ENCODE data around the gene PLEKHO2. TPM values are rescaled to one million over a fixed set of nuclear protein-coding genes. Genes with fewer than 3 reads are reported as not detected.
A peak's percentile ranks its signal among the peaks of the same experiment; 100 is the strongest.

Gene PLEKHO2
- total RNA-seq, 2 donors from 2014 or later, result 4.4 to 13.6 TPM

DNA sequence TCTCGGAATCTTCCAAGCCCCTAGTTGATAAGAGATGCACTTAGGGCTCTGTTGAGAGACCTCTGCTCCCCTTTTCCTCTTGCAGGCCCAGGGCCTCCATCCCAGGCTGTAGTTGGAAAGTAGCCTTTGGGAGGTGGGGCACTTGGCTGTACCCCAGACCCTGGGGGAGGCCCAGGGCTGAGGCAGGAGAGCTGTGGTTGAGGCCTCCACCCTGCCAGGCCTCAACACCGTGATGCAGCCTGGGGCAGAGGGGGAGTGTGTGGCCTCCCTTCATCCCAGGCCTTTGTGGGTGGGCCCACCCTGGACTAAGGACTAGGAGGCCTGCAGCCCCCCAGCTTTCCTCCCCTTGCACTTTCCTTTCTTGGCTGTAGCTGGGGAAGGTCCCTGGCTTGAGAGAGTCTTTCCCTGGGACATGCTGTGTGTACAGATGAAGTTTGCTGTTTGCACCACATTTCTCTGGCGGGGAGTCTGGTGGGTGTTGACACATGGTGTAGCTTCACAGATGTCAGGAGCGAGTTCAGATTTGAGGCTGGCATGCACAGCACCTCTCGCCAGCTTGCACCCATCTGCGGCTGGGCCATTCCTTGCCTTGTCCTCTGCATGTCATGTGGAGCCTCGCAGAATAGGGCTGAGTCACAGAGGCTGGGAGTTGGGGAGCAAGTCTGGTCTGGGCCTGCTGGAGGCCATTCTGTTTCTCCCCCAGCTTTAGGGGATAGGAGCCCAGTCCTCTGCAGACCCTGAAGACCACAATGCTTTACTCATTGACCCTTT lies 13.7 kb downstream of the PLEKHO2 start:
- H3K36me3 ChIP-seq, result no peaks in the 10 kb centered on the region
- no peak overlapping the region for H3K4me3 ChIP-seq
- no peaks in the 10 kb centered on the region for H3K27me3 ChIP-seq
- no peak for DNase-seq
- TF ChIP-seq, protein P1, sequence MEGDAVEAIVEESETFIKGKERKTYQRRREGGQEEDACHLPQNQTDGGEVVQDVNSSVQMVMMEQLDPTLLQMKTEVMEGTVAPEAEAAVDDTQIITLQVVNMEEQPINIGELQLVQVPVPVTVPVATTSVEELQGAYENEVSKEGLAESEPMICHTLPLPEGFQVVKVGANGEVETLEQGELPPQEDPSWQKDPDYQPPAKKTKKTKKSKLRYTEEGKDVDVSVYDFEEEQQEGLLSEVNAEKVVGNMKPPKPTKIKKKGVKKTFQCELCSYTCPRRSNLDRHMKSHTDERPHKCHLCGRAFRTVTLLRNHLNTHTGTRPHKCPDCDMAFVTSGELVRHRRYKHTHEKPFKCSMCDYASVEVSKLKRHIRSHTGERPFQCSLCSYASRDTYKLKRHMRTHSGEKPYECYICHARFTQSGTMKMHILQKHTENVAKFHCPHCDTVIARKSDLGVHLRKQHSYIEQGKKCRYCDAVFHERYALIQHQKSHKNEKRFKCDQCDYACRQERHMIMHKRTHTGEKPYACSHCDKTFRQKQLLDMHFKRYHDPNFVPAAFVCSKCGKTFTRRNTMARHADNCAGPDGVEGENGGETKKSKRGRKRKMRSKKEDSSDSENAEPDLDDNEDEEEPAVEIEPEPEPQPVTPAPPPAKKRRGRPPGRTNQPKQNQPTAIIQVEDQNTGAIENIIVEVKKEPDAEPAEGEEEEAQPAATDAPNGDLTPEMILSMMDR (IDR thresholded peaks at IDR 0.05), result no peak
- no peaks in the 10 kb centered on the region for H3K9me3 ChIP-seq
- no peaks in the 10 kb centered on the region for H3K4me1 ChIP-seq
- H3K27ac ChIP-seq, result no peak overlapping the region
- H3K9ac ChIP-seq (ENCODE audit: low read depth in 2 of 2, low read length in 2 of 2), result peak overlapping the region in 1 of 2 donors; percentile 28
- intact Hi-C loops (cut with DNase I), result no loop called here

DNA sequence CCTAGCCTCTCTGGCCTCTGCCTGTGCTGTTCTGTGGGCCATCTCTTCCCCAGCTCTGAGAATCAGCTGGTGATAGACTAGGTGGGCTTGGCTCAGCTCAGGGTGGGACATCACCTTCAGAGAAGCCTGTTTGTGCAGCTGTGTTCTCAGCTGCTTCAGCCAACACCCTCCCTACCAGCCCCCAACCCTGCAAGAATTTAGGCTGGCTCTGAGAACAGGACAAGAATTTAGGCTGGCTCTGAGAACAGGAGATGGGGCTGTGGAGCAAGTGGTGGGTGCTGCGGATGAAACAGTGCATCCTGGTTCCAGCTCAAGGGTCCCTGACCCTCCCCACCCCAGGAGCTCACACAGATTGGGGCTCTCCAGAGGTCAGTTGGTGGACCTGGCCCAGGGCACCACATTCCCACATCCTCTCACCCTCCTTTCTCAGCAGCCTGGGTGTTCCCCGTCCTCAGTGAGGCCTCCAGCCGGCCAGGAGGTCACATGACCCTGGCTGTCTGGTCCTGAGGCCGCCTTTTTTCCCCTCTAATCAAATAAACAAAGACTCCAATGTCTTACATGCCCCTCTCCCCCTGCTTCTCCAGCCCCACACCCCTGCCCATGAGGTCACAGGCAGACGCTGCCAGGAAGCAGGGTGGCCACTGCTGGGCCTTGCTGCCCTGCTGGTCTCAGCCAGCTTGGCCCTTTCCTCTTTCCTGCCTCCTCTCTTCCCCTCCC lies 14.9 kb downstream of the PLEKHO2 start:
- intact Hi-C loops (cut with DNase I), result no loop called here
- H3K4me1 ChIP-seq, result no peaks in the 10 kb centered on the region
- no peak overlapping the region for H3K4me3 ChIP-seq
- H3K9ac ChIP-seq (ENCODE audit: low read depth in 2 of 2, low read length in 2 of 2), result peak overlapping the region in 1 of 2 donors; percentile 28
- peak overlapping the region; percentile 34 for H3K27ac ChIP-seq
- no peaks in the 10 kb centered on the region for H3K36me3 ChIP-seq
- no peak for DNase-seq
- no peaks in the 10 kb centered on the region for H3K27me3 ChIP-seq
- no peaks in the 10 kb centered on the region for H3K9me3 ChIP-seq
- TF ChIP-seq, protein P1 (IDR thresholded peaks at IDR 0.05), result no peak

DNA sequence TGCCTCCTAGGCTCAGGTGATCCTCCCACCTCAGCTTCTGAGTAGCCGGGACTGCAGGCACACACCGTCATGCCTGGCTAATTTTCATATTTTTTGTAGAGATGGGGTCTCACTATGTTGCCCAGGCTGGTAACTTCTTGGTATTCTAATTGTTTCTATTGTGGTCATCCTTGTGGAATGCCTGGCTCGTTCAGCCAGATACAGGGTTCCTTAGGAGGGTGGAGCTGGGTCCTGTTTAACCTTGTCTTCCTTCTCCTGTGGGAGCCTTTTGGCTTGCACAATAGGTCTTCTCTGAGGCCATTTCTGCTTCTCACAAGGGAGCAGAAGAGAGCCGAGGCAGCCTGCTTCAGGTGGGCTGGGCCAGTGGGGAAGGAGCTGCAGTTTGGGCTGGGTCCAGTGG lies 15.7 kb downstream of the PLEKHO2 start:
- Histone ChIP-seq H3K9ac (ENCODE audit: low read depth in 2 of 2, low read length in 2 of 2) (no peak overlapping the region), H3K9me3 (no peaks in the 10 kb centered on the region), H3K4me3 (no peak overlapping the region), H3K4me1 (no peaks in the 10 kb centered on the region), H3K36me3 (no peaks in the 10 kb centered on the region), H3K27me3 (no peaks in the 10 kb centered on the region), H3K27ac (peak overlapping the region; percentile 34)
- intact Hi-C loops (cut with DNase I), result no loop called here
- no peak for DNase-seq
- TF ChIP-seq, protein P1 (IDR thresholded peaks at IDR 0.05), result no peak

DNA sequence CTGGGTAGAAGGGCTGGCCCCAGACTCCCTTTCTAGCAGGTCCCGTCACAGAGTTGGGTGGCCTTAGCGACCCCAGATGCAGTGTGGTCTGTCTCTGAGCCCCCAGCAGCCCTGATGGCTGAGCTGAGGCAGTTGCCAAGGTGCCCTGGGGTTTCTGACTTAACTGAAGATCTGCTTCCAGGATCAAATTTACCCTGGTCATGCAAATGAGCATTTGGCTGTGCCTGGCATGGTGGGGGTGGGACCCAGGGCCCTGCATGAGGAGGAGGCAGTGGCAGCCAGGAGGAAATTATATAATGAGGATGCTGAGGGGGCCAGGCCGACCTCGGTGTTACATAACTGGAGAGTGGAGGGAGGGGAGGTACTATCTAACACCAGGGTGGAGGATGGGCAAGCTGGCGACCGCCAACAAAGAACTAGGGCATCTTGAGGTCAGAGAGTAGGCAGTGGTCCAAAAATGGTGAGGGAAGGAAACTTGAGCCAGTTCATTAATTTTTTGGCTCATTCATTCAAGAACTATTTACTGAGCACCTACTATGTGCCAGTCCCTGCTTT lies 16.4 kb downstream of the PLEKHO2 start:
- Histone ChIP-seq H3K4me1 (no peaks in the 10 kb centered on the region), H3K36me3 (no peaks in the 10 kb centered on the region), H3K27ac (peak overlapping the region; percentile 28), H3K9ac (ENCODE audit: low read depth in 2 of 2, low read length in 2 of 2) (no peak overlapping the region), H3K4me3 (no peak overlapping the region), H3K27me3 (no peaks in the 10 kb centered on the region), H3K9me3 (no peaks in the 10 kb centered on the region)
- intact Hi-C loops (cut with DNase I), result no loop called here
- TF ChIP-seq, protein P1 (IDR thresholded peaks at IDR 0.05), result no peak
- no peak for DNase-seq

DNA sequence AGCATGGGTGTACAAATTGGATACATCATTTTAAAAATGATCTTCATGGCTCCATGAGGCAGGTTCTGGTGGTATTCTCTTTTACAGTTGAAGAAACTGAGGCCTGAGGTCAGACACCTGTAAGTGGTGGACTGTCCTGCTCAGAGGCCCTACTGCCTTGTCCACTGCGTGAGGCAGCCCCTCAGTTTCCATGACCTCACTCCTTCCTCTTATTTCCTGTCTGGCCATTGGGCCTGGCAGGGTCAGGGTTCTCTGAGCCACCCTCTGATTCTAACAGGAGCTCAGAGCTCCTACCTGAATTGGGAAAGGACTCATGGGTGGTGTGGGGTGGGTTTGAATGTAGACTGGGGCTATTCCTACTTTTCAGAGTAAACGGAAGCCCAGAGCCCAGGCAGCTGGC lies 17.5 kb downstream of the PLEKHO2 start:
- Histone ChIP-seq H3K9me3 (no peaks in the 10 kb centered on the region), H3K4me1 (no peaks in the 10 kb centered on the region), H3K36me3 (no peaks in the 10 kb centered on the region), H3K9ac (ENCODE audit: low read depth in 2 of 2, low read length in 2 of 2) (no peak overlapping the region), H3K27me3 (no peaks in the 10 kb centered on the region), H3K27ac (no peak overlapping the region), H3K4me3 (no peak overlapping the region)
- intact Hi-C loops (cut with DNase I), result no loop called here
- no peak for DNase-seq
- TF ChIP-seq, protein P1 (IDR thresholded peaks at IDR 0.05), result no peak

Measured in colonic mucosa (tissue), 4 donors.